Psoas muscle (tissue), 8 donors: ENCODE data around the gene KCNMA1. TPM values are rescaled to one million over a fixed set of nuclear protein-coding genes. Genes with fewer than 3 reads are reported as not detected.

Source experiments
- ATAC-seq, 4 donors: fragments of 200-7000 bp; cut with Tn5 transposase; one replicate each; pipeline ENCODE4 v1.9.1; 2020; ENCODE audit warnings: moderate library complexity in 3 of 4, mild to moderate bottlenecking in 2 of 4
- DNase-seq, 2 donors: peaks; one replicate each; pipeline ENCODE4 v3.0.0-alpha.2; 2020
- H3K27ac ChIP-seq: fragments of 200-600 bp; one replicate; pipeline ENCODE4 v1.8.0; 2022
- H3K27me3 ChIP-seq, 3 donors: fragments of 200-600 bp in 1 of 3; one replicate each; pipeline versions ENCODE4 v1.6.1 to v1.8.0; 2013 to 2022; ENCODE audit warnings: low read length in 2 of 3, mild to moderate bottlenecking in 2 of 3, moderate library complexity in 1 of 3; ENCODE audit not compliant: insufficient read depth in 3 of 3
- H3K36me3 ChIP-seq, 2 donors: fragments of 200-600 bp in 1 of 2; one replicate each; pipeline versions ENCODE4 v1.6.1 to v1.8.0; 2013 to 2022; ENCODE audit warnings: low read depth in 1 of 2, mild to moderate bottlenecking in 1 of 2, moderate library complexity in 1 of 2; ENCODE audit not compliant: insufficient read depth in 1 of 2
- H3K4me1 ChIP-seq: fragments of 200-600 bp; one replicate; pipeline ENCODE4 v1.8.0; 2022
- H3K4me3 ChIP-seq: fragments of 200-600 bp; one replicate; pipeline ENCODE4 v1.8.0; 2022; ENCODE audit warnings: mild to moderate bottlenecking
- H3K9me3 ChIP-seq: fragments of 200-600 bp; one replicate; pipeline ENCODE4 v1.8.0; 2022
- WGBS, 3 donors: extraction: QIAGEN DNeasy Blood & Tissue Kit; methylation state at CpG; one replicate each; pipeline versions ENCODE4 v1.1.6 to v1.1.7; 2013; 5-methylcytosine and 5-hydroxymethylcytosine counted together
- intact Hi-C, 2 donors: fragments of 100-400 bp; cut with DNase I; formaldehyde crosslinking; loops; one replicate each; pipeline versions ENCODE4 v1.11.0 to v1.14.2; 2022
- polyA plus RNA-seq, 3 donors: library from polyadenylated mRNA; stranded (reverse); fragments of 200-250 nt; gene quantifications; one replicate each; pipeline ENCODE4 v1.2.3, GENCODE V29; 2013
- total RNA-seq, 4 donors: library from RNA; stranded (reverse); fragmentation: NEBNext Ultra II Directional in 2 of 4; extraction: Animal tissue kit (Norgen Biotek cat#: 25700) in 2 of 4; gene quantifications; one replicate each; pipeline versions ENCODE4 v1.2.1 to v1.2.4, GENCODE V29; 2021 to 2023
- TF ChIP-seq, protein P1 (sequence below): fragments of 200-600 bp; IDR thresholded peaks from one replicate; pipeline ENCODE4 v1.8.0; 2022; ENCODE audit warnings: antibody characterized with exemption
- donor health status: healthy with polysubstance abuse.
- donor health status: DM: no; HTN: no; CAD: no; lungs with moderate emphysema.
- donor health status: Bipolar disorder and iron deficiency.
- donor health status: healthy.
- donor health status: DM: yes; HTN: yes; CAD: no.
- donor health status: DM: no; HTN: no; CAD: no.
- donor health status: DM: no; HTN: no; CAD: no.
- donor health status: DM: yes; HTN: yes; CAD: no.

KCNMA1 gene
- total and polyA plus RNA-seq, 7 donors = 7.9 to 53.0 (median 41.9) TPM

DNA sequence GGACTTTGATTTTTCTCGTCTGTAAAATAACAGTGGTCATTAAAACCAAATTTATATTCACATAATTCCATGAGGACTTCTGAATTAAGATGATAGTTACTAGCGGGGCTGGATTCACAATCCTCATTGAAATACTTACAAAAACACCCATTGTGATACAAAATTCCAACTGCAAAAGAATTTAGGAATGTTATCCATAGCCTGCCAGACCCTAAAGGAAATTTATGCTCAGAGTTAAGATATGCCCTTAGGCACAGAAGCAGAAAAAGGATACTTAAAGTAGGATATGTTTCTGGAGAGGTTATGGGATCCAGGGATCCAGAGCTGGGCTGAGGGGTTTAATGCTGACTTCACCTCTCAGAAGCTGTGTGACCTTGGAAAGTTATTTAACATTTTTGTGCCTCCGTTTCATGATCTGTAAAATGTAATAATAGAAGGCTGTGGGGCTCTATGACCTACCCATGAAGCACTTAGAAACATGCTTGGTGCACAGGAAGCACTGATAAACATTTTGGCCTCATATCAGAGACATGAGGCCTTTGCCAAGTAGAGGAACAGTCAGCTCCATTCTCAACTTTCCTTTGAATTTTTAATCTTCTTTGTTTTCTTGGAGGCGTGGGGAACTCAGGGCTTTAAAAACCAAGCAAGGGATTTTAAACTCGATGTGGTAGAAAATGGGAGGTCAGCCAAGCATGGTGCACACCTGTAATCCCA, 744.7 kb downstream of the KCNMA1 start:
- Histone ChIP-seq H3K4me3 (no peak overlapping the region), H3K4me1 (no peaks in the 10 kb centered on the region), H3K36me3 (peaks cover 0 to 11% of the 10 kb centered on the region in 2 donors), H3K27ac (no peak overlapping the region), H3K27me3 (no peaks in the 10 kb centered on the region), H3K9me3 (no peaks in the 10 kb centered on the region)
- DNase-seq (no peak), ATAC-seq (no peak)
- TF ChIP-seq, protein P1, sequence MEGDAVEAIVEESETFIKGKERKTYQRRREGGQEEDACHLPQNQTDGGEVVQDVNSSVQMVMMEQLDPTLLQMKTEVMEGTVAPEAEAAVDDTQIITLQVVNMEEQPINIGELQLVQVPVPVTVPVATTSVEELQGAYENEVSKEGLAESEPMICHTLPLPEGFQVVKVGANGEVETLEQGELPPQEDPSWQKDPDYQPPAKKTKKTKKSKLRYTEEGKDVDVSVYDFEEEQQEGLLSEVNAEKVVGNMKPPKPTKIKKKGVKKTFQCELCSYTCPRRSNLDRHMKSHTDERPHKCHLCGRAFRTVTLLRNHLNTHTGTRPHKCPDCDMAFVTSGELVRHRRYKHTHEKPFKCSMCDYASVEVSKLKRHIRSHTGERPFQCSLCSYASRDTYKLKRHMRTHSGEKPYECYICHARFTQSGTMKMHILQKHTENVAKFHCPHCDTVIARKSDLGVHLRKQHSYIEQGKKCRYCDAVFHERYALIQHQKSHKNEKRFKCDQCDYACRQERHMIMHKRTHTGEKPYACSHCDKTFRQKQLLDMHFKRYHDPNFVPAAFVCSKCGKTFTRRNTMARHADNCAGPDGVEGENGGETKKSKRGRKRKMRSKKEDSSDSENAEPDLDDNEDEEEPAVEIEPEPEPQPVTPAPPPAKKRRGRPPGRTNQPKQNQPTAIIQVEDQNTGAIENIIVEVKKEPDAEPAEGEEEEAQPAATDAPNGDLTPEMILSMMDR = no peak
- intact Hi-C loops = no loop called here
- 60 to 67% (median 66%) methylated on average over 5 of the region's 5 CpGs for WGBS, 3 donors

DNA sequence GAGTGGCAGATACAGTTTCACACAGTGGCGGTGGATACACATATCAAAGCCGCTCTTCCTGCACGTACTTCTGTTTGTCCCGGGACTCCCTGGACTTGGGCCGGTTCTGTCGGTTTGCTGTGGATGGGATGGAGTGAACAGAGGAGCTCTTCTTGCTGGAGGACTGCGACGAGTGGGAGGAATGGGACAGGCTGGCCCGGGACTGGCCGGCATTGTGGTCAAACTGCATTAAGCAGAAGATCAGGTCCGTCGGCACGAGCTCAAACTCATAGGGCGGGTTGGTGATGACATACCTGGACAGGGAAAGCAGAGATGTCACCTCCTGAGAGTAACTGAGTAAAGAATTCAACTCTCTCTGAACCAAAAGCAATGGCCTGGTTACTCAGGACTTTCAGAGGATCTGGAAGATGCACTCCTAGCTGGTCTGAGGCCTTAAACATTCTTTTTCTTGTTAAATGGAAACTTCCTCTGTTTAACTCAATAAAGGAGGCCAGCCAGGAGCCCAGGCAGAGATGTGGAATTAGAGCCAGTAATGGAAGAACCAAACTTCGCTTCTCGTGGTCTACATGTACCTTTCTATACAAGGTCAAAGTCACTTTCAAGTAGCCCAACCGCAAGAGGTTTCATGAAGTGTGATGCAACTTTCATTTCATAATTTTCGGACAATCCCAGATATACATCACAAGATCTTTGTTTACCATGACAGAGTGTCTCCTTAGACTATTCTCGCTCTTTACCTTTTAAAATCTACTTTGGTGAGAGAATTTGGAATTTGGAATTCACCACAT, 750.2 kb downstream of the KCNMA1 start:
- TF ChIP-seq, protein P1 = no peak
- H3K27ac ChIP-seq = no peak overlapping the region
- no peaks in the 10 kb centered on the region for H3K4me1 ChIP-seq
- no peaks in the 10 kb centered on the region for H3K27me3 ChIP-seq
- intact Hi-C loops = no loop called here
- H3K4me3 ChIP-seq = no peak overlapping the region
- DNase-seq (no peak), ATAC-seq (no peak)
- H3K36me3 ChIP-seq = peaks cover 0 to 11% of the 10 kb centered on the region in 2 donors
- no peaks in the 10 kb centered on the region for H3K9me3 ChIP-seq
- 91 to 95% (median 92%) methylated on average over 19 of the region's 19 CpGs for WGBS, 3 donors

DNA sequence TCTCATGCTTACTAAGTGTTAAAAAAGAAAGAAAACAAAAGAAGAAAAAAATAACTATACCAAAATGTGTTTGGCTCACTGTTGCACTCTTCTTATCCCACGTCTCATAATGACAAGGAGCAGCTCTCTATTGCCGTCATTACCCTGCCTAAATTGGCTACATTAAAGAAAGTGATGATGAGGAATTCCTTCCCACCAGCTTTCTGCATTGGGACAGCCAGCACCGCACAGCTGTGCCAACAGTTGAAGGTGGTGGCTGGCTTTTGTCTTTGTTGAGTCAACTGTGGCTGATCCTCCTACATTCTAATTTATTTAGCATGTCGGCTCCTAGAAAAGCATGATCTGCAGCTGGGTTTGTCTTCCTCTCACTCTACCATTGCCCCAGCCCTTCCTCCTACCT, 751.8 kb downstream of the KCNMA1 start:
- H3K9me3 ChIP-seq = no peaks in the 10 kb centered on the region
- H3K4me3 ChIP-seq = no peak overlapping the region
- intact Hi-C loops = no loop called here
- H3K27ac ChIP-seq = no peak overlapping the region
- no peak for DNase-seq
- TF ChIP-seq, protein P1 = no peak
- no peak for ATAC-seq
- WGBS, 3 donors = 42 to 64% (median 50%) methylated on average over 4 of the region's 4 CpGs
- H3K36me3 ChIP-seq = peaks cover 0 to 2% of the 10 kb centered on the region in 2 donors
- H3K4me1 ChIP-seq = no peaks in the 10 kb centered on the region
- no peaks in the 10 kb centered on the region for H3K27me3 ChIP-seq

DNA sequence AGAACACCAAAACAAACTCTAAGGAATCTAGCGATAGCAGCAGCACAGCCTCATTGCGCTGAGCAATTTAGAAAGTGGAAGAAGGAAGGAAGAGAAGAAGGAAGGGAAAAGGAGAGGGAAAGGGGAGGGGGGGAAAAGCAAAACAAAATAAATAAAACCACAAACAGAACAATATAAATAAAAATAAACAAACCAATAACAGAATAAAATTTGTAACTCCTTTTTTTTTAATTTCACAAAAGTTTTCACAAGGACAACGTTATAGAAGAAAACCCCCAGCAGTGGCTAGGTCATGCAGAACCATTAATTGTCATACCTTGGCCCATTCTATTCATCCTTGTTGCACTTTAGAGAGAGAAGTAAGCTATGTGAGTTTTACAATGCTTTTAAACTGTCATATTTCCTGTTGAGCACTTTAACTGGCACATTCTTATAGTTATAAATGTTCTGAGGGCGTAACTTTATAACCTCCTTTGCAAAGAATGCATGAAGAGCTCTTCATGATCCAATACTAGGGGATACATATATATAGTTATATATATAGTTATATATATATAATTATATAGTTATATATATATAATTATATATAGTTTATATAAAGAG, 752.8 kb downstream of the KCNMA1 start:
- Histone ChIP-seq H3K4me3 (no peak overlapping the region), H3K4me1 (no peaks in the 10 kb centered on the region), H3K27me3 (no peaks in the 10 kb centered on the region), H3K9me3 (no peaks in the 10 kb centered on the region), H3K36me3 (no peaks in the 10 kb centered on the region), H3K27ac (no peak overlapping the region)
- TF ChIP-seq, protein P1 = no peak
- 93 to 95% (median 95%) methylated on average over 4 of the region's 4 CpGs for WGBS, 3 donors
- no peak for DNase-seq
- no peak for ATAC-seq
- intact Hi-C loops = no loop called here
